A673 (cell line): ENCODE results near the gene CTSH.

Source experiments
- EZH2 ChIP-seq: fragments of 200-600 bp; sonication (generic); IDR thresholded peaks from 2 replicates; pipeline ENCODE4 v1.6.1; 2017; ENCODE audit warnings: borderline replicate concordance, low read depth, mild to moderate bottlenecking, mixed read lengths, antibody characterized with exemption, low read length; ENCODE audit not compliant: poor library complexity, severe bottlenecking
- TF ChIP-seq, protein P1 (sequence below): fragments of 300-800, 200-600 bp; sonication (generic); conservative IDR thresholded peaks from 2 replicates; pipeline ENCODE4 v1.5.1; 2017; ENCODE audit warnings: low read depth, mild to moderate bottlenecking, antibody characterized with exemption, low read length, moderate library complexity, mixed read lengths

DNA sequence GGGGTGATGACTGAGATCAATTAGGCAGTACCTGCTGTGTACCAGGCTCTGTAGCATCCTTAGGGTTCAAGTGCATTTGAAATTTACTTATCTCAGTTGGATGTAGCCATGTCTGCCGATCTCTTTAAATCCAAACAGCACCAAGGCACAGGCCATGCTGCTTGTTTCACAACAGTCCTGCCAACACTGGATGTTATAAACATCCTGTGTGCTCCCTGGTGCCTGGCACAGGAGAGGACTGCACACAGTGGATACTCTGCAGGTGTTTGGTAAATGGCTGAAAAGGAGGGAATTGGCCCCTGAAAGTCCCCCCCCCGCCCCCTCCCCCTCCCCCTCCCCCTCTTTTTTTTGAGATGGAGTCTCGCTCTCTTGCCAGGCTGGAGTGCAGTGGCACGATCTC, 27.0 kb downstream of the CTSH start:
- TF ChIP-seq, protein P1, sequence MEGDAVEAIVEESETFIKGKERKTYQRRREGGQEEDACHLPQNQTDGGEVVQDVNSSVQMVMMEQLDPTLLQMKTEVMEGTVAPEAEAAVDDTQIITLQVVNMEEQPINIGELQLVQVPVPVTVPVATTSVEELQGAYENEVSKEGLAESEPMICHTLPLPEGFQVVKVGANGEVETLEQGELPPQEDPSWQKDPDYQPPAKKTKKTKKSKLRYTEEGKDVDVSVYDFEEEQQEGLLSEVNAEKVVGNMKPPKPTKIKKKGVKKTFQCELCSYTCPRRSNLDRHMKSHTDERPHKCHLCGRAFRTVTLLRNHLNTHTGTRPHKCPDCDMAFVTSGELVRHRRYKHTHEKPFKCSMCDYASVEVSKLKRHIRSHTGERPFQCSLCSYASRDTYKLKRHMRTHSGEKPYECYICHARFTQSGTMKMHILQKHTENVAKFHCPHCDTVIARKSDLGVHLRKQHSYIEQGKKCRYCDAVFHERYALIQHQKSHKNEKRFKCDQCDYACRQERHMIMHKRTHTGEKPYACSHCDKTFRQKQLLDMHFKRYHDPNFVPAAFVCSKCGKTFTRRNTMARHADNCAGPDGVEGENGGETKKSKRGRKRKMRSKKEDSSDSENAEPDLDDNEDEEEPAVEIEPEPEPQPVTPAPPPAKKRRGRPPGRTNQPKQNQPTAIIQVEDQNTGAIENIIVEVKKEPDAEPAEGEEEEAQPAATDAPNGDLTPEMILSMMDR, result no peak
- TF ChIP-seq EZH2, result no peak
